H1 (cell line): Measurements from ENCODE around the gene MYCBPAP. TPM values are rescaled to one million over a fixed set of nuclear protein-coding genes. Genes with fewer than 3 reads are reported as not detected.
A peak's percentile ranks its signal among the peaks of the same experiment; 100 is the strongest.

Experiments used
- CTCF ChIA-PET: fragments of 300-600 bp; sonication (Branson Sonifier 250); formaldehyde crosslinking; loops from one replicate; lab custom pipeline; 2021; ENCODE audit not compliant: partially characterized antibody; lab: Charles Lee
- POLR2A ChIA-PET: fragments of 300-600 bp; sonication (Branson Sonifier 250); formaldehyde crosslinking; loops from one replicate; lab custom pipeline; 2021; ENCODE audit warnings: inconsistent platforms; ENCODE audit not compliant: partially characterized antibody; lab: Charles Lee
- DNase-seq, 2 experiments: peaks; one replicate each; pipeline versions ENCODE4 v3.0.0 to v3.0.0-alpha.2; 2010 to 2022; ENCODE audit warnings: low spot score in 2 of 2, low read depth in 1 of 2, mixed read lengths in 1 of 2
- FAIRE-seq: peaks from 2 replicates; lab custom pipeline; 2011; peaks lifted over from hg19 to GRCh38; lab: Jason Lieb, UNC
- H2AFZ ChIP-seq: 2 replicates; pipeline ENCODE4 v1.8.1; 2012; ENCODE audit warnings: low read length, inconsistent platforms
- H2AK5ac ChIP-seq: 2 replicates; pipeline ENCODE4 v1.6.1; 2013; ENCODE audit warnings: low read depth, low read length
- H2BK120ac ChIP-seq: replicated peaks from 2 replicates; pipeline ENCODE3; 2013; ENCODE audit warnings: low read depth, low read length, inconsistent platforms
- H2BK12ac ChIP-seq: 2 replicates; pipeline ENCODE4 v1.6.1; 2013; ENCODE audit warnings: low read depth, low read length
- H2BK15ac ChIP-seq: 2 replicates; pipeline ENCODE4 v1.6.1; 2013; ENCODE audit warnings: low read length
- H2BK20ac ChIP-seq: 2 replicates; pipeline ENCODE4 v1.6.1; 2013; ENCODE audit warnings: low read length
- H2BK5ac ChIP-seq: 2 replicates; pipeline ENCODE4 v1.6.1; 2013; ENCODE audit warnings: low read depth, low read length
- H3K14ac ChIP-seq: 2 replicates; pipeline ENCODE4 v1.6.1; 2013; ENCODE audit warnings: inconsistent platforms; ENCODE audit not compliant: insufficient read length
- H3K18ac ChIP-seq: 2 replicates; pipeline ENCODE4 v1.6.1; 2013; ENCODE audit warnings: low read length; ENCODE audit errors: extremely low read depth
- H3K23ac ChIP-seq: 2 replicates; pipeline ENCODE4 v1.6.1; 2013; ENCODE audit warnings: inconsistent platforms; ENCODE audit not compliant: insufficient read length
- H3K23me2 ChIP-seq: 2 replicates; pipeline ENCODE4 v1.6.1; 2013; ENCODE audit warnings: low read depth, low read length
- H3K27ac ChIP-seq: 2 replicates; pipeline ENCODE4 v1.6.1; 2011; ENCODE audit warnings: low read depth, low read length, inconsistent platforms
- H3K27me3 ChIP-seq, 4 experiments: replicated peaks in 1 of 4; 1 replicate in 1 of 4; 2 replicates in 3 of 4; pipeline versions ENCODE4 v1.6.1 to v1.8.1; 2011 to 2013; ENCODE audit warnings: low read length in 3 of 4, mild to moderate bottlenecking in 3 of 4, inconsistent platforms in 2 of 4, mixed read lengths in 2 of 4, moderate library complexity in 1 of 4; ENCODE audit not compliant: control insufficient read depth in 3 of 4, insufficient read depth in 3 of 4; ENCODE audit errors: extremely low read depth in 1 of 4
- H3K36me3 ChIP-seq, 4 experiments: 2 replicates each; pipeline versions ENCODE4 v1.6.1 to v1.8.1; 2011 to 2013; ENCODE audit warnings: mild to moderate bottlenecking in 4 of 4, low read length in 3 of 4, moderate library complexity in 2 of 4, control low read depth in 1 of 4, inconsistent platforms in 1 of 4; ENCODE audit not compliant: insufficient read depth in 4 of 4, control insufficient read depth in 2 of 4
- H3K4ac ChIP-seq: replicated peaks from 2 replicates; pipeline ENCODE3; 2013; ENCODE audit warnings: low read length, low read depth, mixed read lengths, inconsistent platforms; ENCODE audit not compliant: insufficient read length
- H3K4me1 ChIP-seq, 4 experiments: replicated peaks in 1 of 4; 1 replicate in 1 of 4; 2 replicates in 3 of 4; pipeline versions ENCODE4 v1.6.1 to v1.8.1; 2011 to 2013; ENCODE audit warnings: low read length in 3 of 4, inconsistent platforms in 2 of 4, mixed read lengths in 1 of 4; ENCODE audit not compliant: insufficient read depth in 4 of 4, control insufficient read depth in 3 of 4
- H3K4me2 ChIP-seq, 2 experiments: 2 replicates each; pipeline versions ENCODE4 v1.6.1 to v1.8.1; 2011 to 2013; ENCODE audit warnings: low read depth in 2 of 2, low read length in 2 of 2, control low read depth in 1 of 2, inconsistent platforms in 1 of 2, mild to moderate bottlenecking in 1 of 2; ENCODE audit not compliant: insufficient read depth in 1 of 2
- H3K4me3 ChIP-seq, 4 experiments: fragments of 200-600, 300-600 bp in 1 of 4; sonication (generic), shearing (Covaris generic), sonication (Bioruptor Twin) in 1 of 4; 2 replicates each; pipeline versions ENCODE4 v1.5.1 to v1.8.1; 2011 to 2016; ENCODE audit warnings: low read length in 4 of 4, low read depth in 3 of 4, control low read depth in 2 of 4, inconsistent platforms in 2 of 4, mild to moderate bottlenecking in 2 of 4, mixed read lengths in 1 of 4, moderate library complexity in 1 of 4; ENCODE audit not compliant: insufficient read depth in 2 of 4; ENCODE audit errors: extremely low read depth in 1 of 4
- H3K56ac ChIP-seq: replicated peaks from 2 replicates; pipeline ENCODE3; 2013; ENCODE audit warnings: low read depth, mild to moderate bottlenecking, mixed read lengths, low read length, inconsistent platforms; ENCODE audit not compliant: insufficient read length
- H3K79me1 ChIP-seq: 2 replicates; pipeline ENCODE4 v1.6.1; 2013; ENCODE audit warnings: low read depth, low read length, control low read depth
- H3K79me2 ChIP-seq, 2 experiments: 2 replicates each; pipeline versions ENCODE4 v1.6.1 to v1.8.1; 2012 to 2013; ENCODE audit warnings: low read length in 2 of 2, mild to moderate bottlenecking in 2 of 2, inconsistent platforms in 1 of 2; ENCODE audit not compliant: insufficient read depth in 2 of 2, control insufficient read depth in 1 of 2
- H3K9ac ChIP-seq, 4 experiments: replicated peaks in 1 of 4; 1 replicate in 1 of 4; 2 replicates in 3 of 4; pipeline versions ENCODE4 v1.6.1 to v1.8.1; 2011 to 2013; ENCODE audit warnings: low read depth in 3 of 4, low read length in 3 of 4, control low read depth in 2 of 4, mild to moderate bottlenecking in 2 of 4, moderate library complexity in 2 of 4, inconsistent platforms in 1 of 4; ENCODE audit errors: extremely low read depth in 1 of 4
- H3K9me3 ChIP-seq, 2 experiments: 2 replicates each; pipeline versions ENCODE4 v1.6.1 to v1.8.1; 2012 to 2013; ENCODE audit warnings: mild to moderate bottlenecking in 2 of 2, moderate library complexity in 2 of 2, control low read depth in 1 of 2, inconsistent platforms in 1 of 2, low read depth in 1 of 2, low read length in 1 of 2, mixed read lengths in 1 of 2; ENCODE audit not compliant: insufficient read depth in 2 of 2
- H4K20me1 ChIP-seq, 2 experiments: replicated peaks in 1 of 2; 2 replicates each; pipeline versions ENCODE3 to v1.8.1; 2011 to 2013; ENCODE audit warnings: inconsistent platforms in 2 of 2, low read length in 2 of 2, mild to moderate bottlenecking in 1 of 2; ENCODE audit not compliant: insufficient read depth in 2 of 2, control insufficient read depth in 1 of 2
- H4K5ac ChIP-seq: 2 replicates; pipeline ENCODE4 v1.6.1; 2013; ENCODE audit warnings: low read length, low read depth, mixed read lengths, inconsistent platforms; ENCODE audit not compliant: insufficient read length
- H4K8ac ChIP-seq: 2 replicates; pipeline ENCODE4 v1.8.0; 2013; ENCODE audit warnings: mild to moderate bottlenecking, moderate library complexity, low read length, inconsistent platforms; ENCODE audit not compliant: insufficient read depth; ENCODE audit errors: extremely low read depth
- H4K91ac ChIP-seq: replicated peaks from 2 replicates; pipeline ENCODE3; 2013; ENCODE audit warnings: low read length, mixed read lengths, inconsistent platforms; ENCODE audit not compliant: insufficient read length
- ASH2L ChIP-seq: fragments of 200-600, 300-600 bp; sonication (generic); IDR thresholded peaks from one replicate; pipeline ENCODE4 v1.7.1; 2017; ENCODE audit warnings: low read length
- BACH1 ChIP-seq: IDR thresholded peaks from 2 replicates; pipeline ENCODE4 v1.6.1; 2012; ENCODE audit warnings: low read length, improper control_type of control experiment
- GABPA ChIP-seq: IDR thresholded peaks from 2 replicates; pipeline ENCODE4 v1.6.1; 2011; ENCODE audit warnings: mild to moderate bottlenecking, low read length, moderate library complexity, borderline replicate concordance; ENCODE audit not compliant: insufficient read depth
- HDAC6 ChIP-seq: IDR thresholded peaks from one replicate; pipeline ENCODE4 v1.7.1; 2012; ENCODE audit warnings: low read depth, mild to moderate bottlenecking, inconsistent platforms, low read length, moderate library complexity
- SP1 ChIP-seq: IDR thresholded peaks from 2 replicates; pipeline ENCODE4 v1.6.1; 2011; ENCODE audit warnings: low read depth, low read length
- TCF12 ChIP-seq: IDR thresholded peaks from 2 replicates; pipeline ENCODE4 v1.6.1; 2011; ENCODE audit warnings: low read depth, mild to moderate bottlenecking, low read length
- WGBS, 2 experiments: shearing (Covaris generic) in 1 of 2; methylation state at CpG; one replicate each; pipeline versions ENCODE4 v1.1.6 to v1.1.7; 2013 to 2015; ENCODE audit warnings: low lambda C conversion rate in 2 of 2, mixed read lengths in 2 of 2, inconsistent platforms in 1 of 2, low coverage in 1 of 2, missing lambda C conversion rate in 1 of 2; ENCODE audit not compliant: insufficient replicate concordance in 2 of 2, insufficient coverage in 1 of 2, insufficient read length in 1 of 2; ENCODE audit errors: extremely low coverage in 1 of 2, missing lambda C conversion rate in 1 of 2; 5-methylcytosine and 5-hydroxymethylcytosine counted together
- polyA plus RNA-seq, 7 experiments: library from polyadenylated mRNA; depleted of rRNA in 3 of 7; stranded (reverse) in 5 of 7; unstranded in 2 of 7; fragments of >200 nt in 5 of 7; fragments of 200-250 nt in 2 of 7; gene quantifications; 1 replicate in 5 of 7; 2 replicates in 1 of 7; 4 replicates in 1 of 7; pipeline versions ENCODE4 v1.2.1 to v1.2.3, GENCODE V29; 2011 to 2013; ENCODE audit warnings: missing spikeins in 2 of 7, mixed read lengths in 2 of 7
- total RNA-seq: library from RNA; stranded (reverse); fragmentation: NEBNext Ultra II Directional; extraction: Animal tissue kit (Norgen Biotek cat#: 25700); gene quantifications from 2 replicates; pipeline ENCODE4 v1.2.1, GENCODE V29; 2021

The MYCBPAP gene
- total and polyA plus RNA-seq, 2 of the 8 experiments (the other 6 are each of a cell fraction or from before 2014, with no cell fraction given) = 0.89 to 3.3 TPM

DNA sequence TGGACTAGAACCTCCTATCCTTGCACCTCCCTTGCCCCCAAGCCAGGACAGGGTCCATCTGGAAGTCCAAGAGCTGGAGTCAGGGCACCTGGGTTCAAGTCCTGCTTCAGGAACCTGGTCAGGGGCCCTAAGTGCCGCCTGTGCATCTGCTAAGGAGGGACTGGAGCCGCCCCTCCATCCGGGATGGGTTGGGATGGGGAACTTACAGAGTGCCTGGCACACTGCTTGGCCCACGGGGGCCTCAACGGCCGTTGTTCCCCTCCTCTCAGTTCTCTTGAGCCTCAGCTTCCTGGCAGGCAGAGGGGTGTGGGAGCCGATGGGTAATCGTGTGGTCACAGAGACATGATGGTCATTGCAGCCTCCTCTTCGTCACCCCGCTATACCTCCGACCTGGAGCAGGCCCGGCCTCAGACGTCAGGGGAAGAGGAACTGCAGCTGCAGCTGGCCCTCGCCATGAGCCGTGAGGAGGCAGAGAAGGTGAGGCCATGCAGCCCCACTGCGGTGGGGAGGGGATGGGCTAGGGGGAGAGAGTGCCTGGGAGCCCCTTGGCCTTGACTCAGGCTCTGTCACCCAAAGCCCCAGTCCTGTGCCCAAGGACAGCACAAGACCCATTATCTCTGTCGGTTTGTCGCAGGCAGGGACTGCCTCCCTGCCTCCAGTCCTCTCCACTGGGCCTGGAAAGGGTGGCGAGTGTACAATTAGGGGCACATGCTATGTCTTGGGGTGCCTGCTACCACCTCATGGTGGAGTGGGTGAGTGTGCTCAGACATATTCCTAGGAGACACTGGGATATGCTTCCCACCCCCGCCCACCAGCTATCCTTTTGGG lies 29.7 kb downstream of the MYCBPAP start:
- TF ChIP-seq BACH1 = no peak
- TF ChIP-seq GABPA = no peak
- no peak for TF ChIP-seq ASH2L
- TF ChIP-seq TCF12 = no peak
- TF ChIP-seq SP1 = no peak
- TF ChIP-seq HDAC6 = no peak
- DNase-seq (no peak), FAIRE-seq (no peak)
- no peak overlapping the region for H3K23ac ChIP-seq
- H4K91ac ChIP-seq = no peak overlapping the region
- no peak overlapping the region for H3K14ac ChIP-seq
- no peak overlapping the region for H2BK120ac ChIP-seq
- H3K4me2 ChIP-seq = no peak overlapping the region
- ChIA-PET CTCF (interaction anchor here (0.6 to 6.0 kb wide), 9 partner anchors 12 to 297 kb away, joined by 3 to 42 read pairs (median 4); partner anchors contain the start of gene WFIKKN2), POLR2A (interaction anchor here (0.6 kb wide), 1 partner anchor 485 kb away, joined by 3 read pairs; no protein-coding TSS in a partner anchor)
- peaks cover under 1 to 30% (median 23%) of the 10 kb centered on the region in 4 experiments for H3K4me1 ChIP-seq
- 0 out of 4 replicates have a peak, but pooled peaks cover 0 to 2% of the 10 kb centered on the region in 2 experiments for H3K79me2 ChIP-seq
- no peak overlapping the region for H4K8ac ChIP-seq
- H2BK15ac ChIP-seq = no peak overlapping the region
- peaks cover 0 to 1% of the 10 kb centered on the region in 2 experiments for H4K20me1 ChIP-seq
- H3K9ac ChIP-seq = no peak overlapping the region
- H3K4ac ChIP-seq = no peak overlapping the region
- no peak overlapping the region for H2AFZ ChIP-seq
- H3K27ac ChIP-seq = no peak overlapping the region
- H3K56ac ChIP-seq = no peak overlapping the region
- WGBS, 2 experiments = 88% methylated on average over 18 of the region's 20 CpGs; no CpG with 5 or more reads in 1 of the 2 experiments
- peaks cover 18% of the 10 kb centered on the region for H3K23me2 ChIP-seq
- no peak overlapping the region for H2BK20ac ChIP-seq
- no peaks in the 10 kb centered on the region for H3K9me3 ChIP-seq
- H4K5ac ChIP-seq = no peak overlapping the region
- no peak overlapping the region for H2BK5ac ChIP-seq
- H2BK12ac ChIP-seq = peak overlapping the region; percentile 17; the same call in 1 of the 2 replicates
- peaks cover 0 to 20% (median 14%) of the 10 kb centered on the region in 4 experiments; a peak in 4 of 7 replicates for H3K27me3 ChIP-seq
- H3K36me3 ChIP-seq = peaks cover 0 to 3% (median 0%) of the 10 kb centered on the region in 4 experiments; a peak in 1 of 8 replicates
- no peaks in the 10 kb centered on the region; the same call in 1 of the 2 replicates for H3K79me1 ChIP-seq
- no peak overlapping the region for H3K4me3 ChIP-seq
- no peak overlapping the region for H3K18ac ChIP-seq
- no peak overlapping the region for H2AK5ac ChIP-seq
